GDM1 (cell line): Measurements from ENCODE around the gene FNBP1L.

Source experiments
- DNase-seq: peaks from one replicate; lab custom pipeline; 2025; lab: John Stamatoyannopoulos, UW

The FNBP1L gene

GRCh38 chr1:93592551-93592949 lies 144.6 kb downstream of the FNBP1L start:
- DNase-seq: no peak

- DNase-seq: no peak
Observed at GRCh38 chr1:93593854-93594602, 146.1 kb downstream of the FNBP1L start.

GRCh38 chr1:93594603-93594880 lies 146.6 kb downstream of the FNBP1L start:
- DNase-seq: no peak

GRCh38 chr1:93595266-93595665 lies 147.3 kb downstream of the FNBP1L start:
- DNase-seq: no peak

GRCh38 chr1:93595743-93596142 lies 147.8 kb downstream of the FNBP1L start:
- DNase-seq: no peak

- DNase-seq: no peak
Observed at GRCh38 chr1:93596329-93597089, 148.6 kb downstream of the FNBP1L start.

- DNase-seq: no peak
Observed at GRCh38 chr1:93597709-93598108, 149.8 kb downstream of the FNBP1L start.

- no peak for DNase-seq
Observed at GRCh38 chr1:93598396-93598795, 150.5 kb downstream of the FNBP1L start.

DNA sequence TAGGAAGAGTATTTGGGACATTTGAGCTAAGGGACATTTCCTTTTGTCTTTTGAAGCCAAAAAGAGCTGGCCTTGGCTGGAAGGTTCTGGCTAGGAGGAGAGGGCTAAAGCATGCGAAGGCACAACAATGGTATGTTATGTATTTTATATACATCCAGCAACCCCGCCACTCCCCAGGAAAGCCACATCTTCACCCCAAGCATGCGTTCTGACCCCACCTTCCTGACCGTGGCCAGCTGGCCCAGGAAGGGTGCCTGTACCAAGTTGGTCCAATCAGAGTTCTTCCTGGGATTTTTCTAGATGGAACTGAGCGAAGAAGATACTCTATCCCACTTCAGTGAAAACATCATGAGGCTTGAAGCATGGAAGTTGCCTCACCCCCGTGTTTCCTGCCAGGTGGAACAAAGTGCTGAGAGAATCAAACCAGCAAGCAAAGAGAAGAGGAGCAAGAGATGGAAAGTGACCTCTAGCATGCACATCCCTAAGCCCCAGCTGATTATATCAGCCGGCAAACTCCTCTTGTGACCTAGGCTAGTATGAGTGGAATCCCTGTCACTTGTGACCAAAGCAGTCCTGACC lies 151.0 kb downstream of the FNBP1L start:
- no peak for DNase-seq

GRCh38 chr1:93599479-93599878 lies 151.6 kb downstream of the FNBP1L start:
- no peak for DNase-seq

DNA sequence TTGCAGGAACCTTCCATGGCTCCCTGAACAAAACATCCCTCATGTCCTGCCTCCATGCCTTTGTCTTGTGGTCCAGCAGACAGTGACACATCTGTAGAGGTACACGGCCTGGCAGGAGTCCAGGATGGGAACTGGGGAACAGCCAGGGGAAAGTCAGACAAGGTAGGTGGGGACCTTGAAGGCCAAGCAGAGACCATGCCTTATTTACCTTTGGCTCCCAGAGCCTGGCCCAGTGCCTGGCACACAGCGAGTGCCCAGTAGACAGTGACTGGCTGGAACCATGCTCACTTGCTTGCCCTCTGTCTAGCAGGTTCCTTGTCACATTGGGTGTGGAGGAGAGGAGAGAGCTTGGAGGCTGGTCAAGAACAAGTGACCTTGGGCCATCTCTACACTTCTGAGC lies 152.7 kb downstream of the FNBP1L start:
- no peak for DNase-seq

- no peak for DNase-seq
Observed at GRCh38 chr1:93601686-93602085, 153.8 kb downstream of the FNBP1L start.

DNA sequence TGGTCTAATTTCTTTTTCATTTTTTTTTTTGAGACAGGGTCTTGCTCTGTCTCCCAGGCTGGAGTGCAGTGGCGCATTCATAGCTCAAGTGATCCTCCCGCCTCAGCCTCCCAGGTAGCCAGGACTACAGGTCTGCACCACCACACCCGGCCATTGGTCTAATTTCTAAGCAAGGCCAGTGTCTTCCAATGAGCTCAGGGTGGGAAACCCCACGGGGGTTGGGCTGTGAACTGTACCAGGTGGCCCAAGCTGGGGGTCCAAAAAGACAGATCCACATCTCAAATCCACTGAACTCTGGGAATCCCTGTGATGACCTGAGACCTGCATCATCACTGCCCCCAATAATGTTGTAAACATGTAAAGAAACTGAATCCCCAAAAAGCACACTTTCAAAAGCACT lies 154.2 kb downstream of the FNBP1L start:
- DNase-seq: no peak

DNA sequence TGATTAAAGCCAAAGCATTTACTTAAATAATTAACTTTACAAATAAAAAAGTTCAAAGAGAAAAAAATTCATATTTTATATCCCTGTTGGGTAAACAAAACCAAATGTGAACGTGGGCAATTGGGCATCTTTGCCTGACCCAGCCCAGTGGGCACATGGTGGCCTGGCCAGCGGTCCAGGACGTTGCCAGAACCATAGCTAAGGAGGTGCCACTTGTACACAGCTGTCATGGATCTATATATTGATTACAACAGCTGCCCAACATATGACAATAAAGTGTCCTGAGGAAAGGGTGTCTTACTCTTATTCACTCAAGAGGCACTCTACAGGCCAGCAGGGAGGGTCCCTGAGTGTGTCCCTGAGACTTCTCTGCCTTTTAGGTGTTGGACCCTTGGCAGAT lies 155.2 kb downstream of the FNBP1L start:
- DNase-seq: no peak

DNA sequence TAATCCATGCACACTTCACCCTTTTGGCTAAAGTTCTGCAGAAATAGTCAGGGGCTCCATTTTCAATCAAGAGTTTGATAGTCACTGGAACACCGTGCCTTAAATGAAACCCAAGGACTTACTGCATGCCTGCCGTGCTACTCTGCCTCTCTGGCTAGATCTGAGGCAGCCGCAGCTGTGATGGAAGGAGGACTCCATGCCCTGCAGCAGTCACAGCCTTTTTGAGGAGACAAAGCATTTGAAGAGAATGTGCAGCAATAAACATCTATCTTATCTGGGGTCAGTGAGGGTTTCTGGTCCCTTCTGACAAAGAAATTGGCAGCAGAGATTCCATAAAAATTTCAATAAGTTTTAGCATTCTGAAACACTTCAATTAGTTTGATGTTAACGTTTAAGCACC lies 155.7 kb downstream of the FNBP1L start:
- DNase-seq: no peak
